Stomach (tissue), 9 donors: ENCODE data around the gene PPM1J. TPM values are rescaled to one million over a fixed set of nuclear protein-coding genes. Genes with fewer than 3 reads are reported as not detected.

Experiments
- DNase-seq, 2 donors: peaks; one replicate each; pipeline versions ENCODE4 v3.0.0 to v3.0.0-alpha.2; 2013 to 2019
- H3K27ac ChIP-seq, 5 donors: fragments of 200-600 bp in 4 of 5; sonication (generic) in 4 of 5; one replicate each; pipeline ENCODE4 v1.5.1; 2013 to 2019; ENCODE audit warnings: mild to moderate bottlenecking in 1 of 5, moderate library complexity in 1 of 5
- H3K27me3 ChIP-seq, 3 donors: fragments of 200-600 bp; sonication (generic); one replicate each; pipeline ENCODE4 v1.5.1; 2017 to 2019; ENCODE audit warnings: mixed run types in 1 of 3
- H3K36me3 ChIP-seq, 4 donors: fragments of 200-600 bp; sonication (generic); 1 replicate in 3 of 4; 2 replicates in 1 of 4; pipeline ENCODE4 v1.5.1; 2016 to 2019
- H3K4me1 ChIP-seq, 4 donors: fragments of 200-600 bp; sonication (generic); one replicate each; pipeline ENCODE4 v1.5.1; 2016 to 2019
- H3K4me3 ChIP-seq, 4 donors: fragments of 200-600 bp; sonication (generic) in 3 of 4; one replicate each; pipeline ENCODE4 v1.5.1; 2016 to 2019; ENCODE audit warnings: mild to moderate bottlenecking in 1 of 4
- H3K9me3 ChIP-seq, 4 donors: fragments of 200-600 bp; sonication (generic); one replicate each; pipeline ENCODE4 v1.5.1; 2016 to 2019
- EP300 ChIP-seq: sonication (generic); formaldehyde crosslinking; IDR thresholded peaks from one replicate; pipeline ENCODE4 v1.6.1; 2017; ENCODE audit warnings: antibody characterized with exemption
- POLR2A ChIP-seq, 4 donors: fragments of 450-650 bp; IDR thresholded peaks; one replicate each; pipeline ENCODE4 v1.6.1; 2016; ENCODE audit warnings: antibody characterized with exemption in 4 of 4, control low read depth in 2 of 4, mild to moderate bottlenecking in 1 of 4, moderate library complexity in 1 of 4
- POLR2AphosphoS5 ChIP-seq, 3 donors: sonication (generic); formaldehyde crosslinking; IDR thresholded peaks; one replicate each; pipeline ENCODE4 v1.6.1; 2016; ENCODE audit warnings: antibody characterized with exemption in 3 of 3
- WGBS, 5 donors: extraction: QIAGEN DNeasy Blood & Tissue Kit in 3 of 5; methylation state at CpG; one replicate each; pipeline versions ENCODE4 v1.1.5 to v1.1.7; 2013 to 2018; 5-methylcytosine and 5-hydroxymethylcytosine counted together
- intact Hi-C: fragments of 100-400 bp; cut with DNase I; formaldehyde crosslinking; loops from one replicate; pipeline ENCODE4 v1.15.1; 2023; ENCODE audit warnings: low total_unique reads
- polyA plus RNA-seq, 3 donors: library from polyadenylated mRNA; stranded (reverse); fragments of 200-250 nt; gene quantifications; one replicate each; pipeline ENCODE4 v1.2.3, GENCODE V29; 2013
- total RNA-seq, 5 donors: library from RNA; depleted of rRNA; stranded (reverse); fragments of >200 nt; gene quantifications; one replicate each; pipeline versions ENCODE4 v1.1.0 to v1.2.3, GENCODE V29; 2014 to 2016
- TF ChIP-seq, protein P1 (sequence below), 7 experiments: fragments of 450-650 bp in 4 of 7; fragments of 200-600 bp in 3 of 7; sonication (generic) in 3 of 7; IDR thresholded peaks; one replicate each; pipeline ENCODE4 v1.5.1; 2016 to 2019; ENCODE audit warnings: antibody characterized with exemption in 7 of 7, control low read depth in 2 of 7, mild to moderate bottlenecking in 1 of 7
- donor health status: healthy with polysubstance abuse.
- donor health status: Bipolar disorder and iron deficiency.
- donor health status: healthy.

PPM1J gene
- total and polyA plus RNA-seq, 8 donors = 0.50 to 4.0 (median 1.1) TPM; not detected in 4

DNA sequence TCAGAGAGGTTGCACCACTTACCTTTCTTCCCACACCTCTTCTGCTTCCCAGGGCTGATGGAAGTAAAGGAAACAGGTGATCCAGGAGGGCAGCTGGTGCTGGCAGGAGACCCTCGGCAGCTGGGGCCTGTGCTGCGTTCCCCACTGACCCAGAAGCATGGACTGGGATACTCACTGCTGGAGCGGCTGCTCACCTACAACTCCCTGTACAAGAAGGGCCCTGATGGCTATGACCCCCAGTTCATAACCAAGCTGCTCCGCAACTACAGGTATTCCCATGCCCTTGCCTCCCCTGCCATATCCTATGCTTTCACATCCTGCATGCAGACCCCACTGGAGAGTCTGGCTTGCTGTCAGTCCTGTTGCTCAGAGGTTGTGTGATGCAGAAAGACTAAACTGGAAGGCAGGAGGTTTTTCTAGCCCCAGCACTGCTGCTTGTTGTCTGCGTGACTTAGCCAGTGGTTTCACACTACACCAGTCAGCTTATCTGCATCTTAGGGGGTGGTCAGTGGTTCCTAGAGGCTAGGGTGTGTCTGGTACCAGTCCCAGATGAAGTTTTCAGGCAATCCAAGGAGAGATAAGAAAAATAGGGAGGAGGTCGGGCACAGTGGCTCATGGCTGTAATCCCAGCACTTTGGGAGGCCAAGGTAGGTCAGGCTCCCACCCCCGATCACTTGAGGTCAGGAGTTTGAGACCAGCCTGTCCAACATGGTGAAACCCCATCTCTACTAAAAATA is 18.4 kb downstream of the PPM1J start:
- intact Hi-C loops = no loop called here

DNA sequence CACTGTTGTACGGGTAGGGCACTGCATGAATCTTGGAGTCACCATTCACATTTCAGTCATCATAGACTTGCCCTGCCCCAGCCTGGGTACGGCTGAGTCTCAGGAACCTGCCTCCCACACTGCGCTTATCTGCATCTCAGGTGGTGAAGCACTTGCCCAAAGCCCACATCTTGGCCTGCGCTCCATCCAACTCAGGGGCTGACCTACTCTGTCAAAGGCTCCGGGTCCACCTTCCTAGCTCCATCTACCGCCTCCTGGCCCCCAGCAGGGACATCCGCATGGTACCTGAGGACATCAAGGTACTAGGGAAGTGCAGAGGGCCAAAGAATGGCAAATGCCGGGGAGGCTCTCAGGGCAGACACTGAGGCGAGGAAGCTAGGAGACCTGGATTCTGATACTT is 19.9 kb downstream of the PPM1J start:
- TF ChIP-seq POLR2AphosphoS5 (IDR thresholded peaks at IDR 0.05) = no peak
- TF ChIP-seq EP300 = no peak
- TF ChIP-seq, protein P1, sequence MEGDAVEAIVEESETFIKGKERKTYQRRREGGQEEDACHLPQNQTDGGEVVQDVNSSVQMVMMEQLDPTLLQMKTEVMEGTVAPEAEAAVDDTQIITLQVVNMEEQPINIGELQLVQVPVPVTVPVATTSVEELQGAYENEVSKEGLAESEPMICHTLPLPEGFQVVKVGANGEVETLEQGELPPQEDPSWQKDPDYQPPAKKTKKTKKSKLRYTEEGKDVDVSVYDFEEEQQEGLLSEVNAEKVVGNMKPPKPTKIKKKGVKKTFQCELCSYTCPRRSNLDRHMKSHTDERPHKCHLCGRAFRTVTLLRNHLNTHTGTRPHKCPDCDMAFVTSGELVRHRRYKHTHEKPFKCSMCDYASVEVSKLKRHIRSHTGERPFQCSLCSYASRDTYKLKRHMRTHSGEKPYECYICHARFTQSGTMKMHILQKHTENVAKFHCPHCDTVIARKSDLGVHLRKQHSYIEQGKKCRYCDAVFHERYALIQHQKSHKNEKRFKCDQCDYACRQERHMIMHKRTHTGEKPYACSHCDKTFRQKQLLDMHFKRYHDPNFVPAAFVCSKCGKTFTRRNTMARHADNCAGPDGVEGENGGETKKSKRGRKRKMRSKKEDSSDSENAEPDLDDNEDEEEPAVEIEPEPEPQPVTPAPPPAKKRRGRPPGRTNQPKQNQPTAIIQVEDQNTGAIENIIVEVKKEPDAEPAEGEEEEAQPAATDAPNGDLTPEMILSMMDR (IDR thresholded peaks at IDR 0.05) = no peak
- TF ChIP-seq POLR2A (IDR thresholded peaks at IDR 0.05) = no peak
- no peak overlapping the region for H3K27ac ChIP-seq
- no peak for DNase-seq
- no peaks in the 10 kb centered on the region for H3K9me3 ChIP-seq
- no peaks in the 10 kb centered on the region for H3K27me3 ChIP-seq
- no peak overlapping the region for H3K4me3 ChIP-seq
- H3K4me1 ChIP-seq = peaks cover 21 to 28% (median 22%) of the 10 kb centered on the region in 4 donors
- H3K36me3 ChIP-seq = peaks cover 47 to 99% (median 96%) of the 10 kb centered on the region in 4 donors
- intact Hi-C loops = no loop called here
- WGBS, 5 donors = 87 to 97% (median 96%) methylated on average over 8 to 9 of the region's 9 CpGs

More for the DNA sequence above, 18.4 kb downstream of the PPM1J start:
- H3K36me3 ChIP-seq = peaks cover 39 to 92% (median 86%) of the 10 kb centered on the region in 4 donors
- 75 to 90% (median 81%) methylated on average over 7 of the region's 7 CpGs for WGBS, 5 donors
- peaks cover 36 to 43% (median 37%) of the 10 kb centered on the region in 4 donors for H3K4me1 ChIP-seq
- no peaks in the 10 kb centered on the region for H3K9me3 ChIP-seq
- H3K27me3 ChIP-seq = no peaks in the 10 kb centered on the region
- no peak for DNase-seq
- TF ChIP-seq POLR2A (IDR thresholded peaks at IDR 0.05) = no peak
- TF ChIP-seq EP300 = no peak
- TF ChIP-seq, protein P1 (IDR thresholded peaks at IDR 0.05) = no peak
- no peak for TF ChIP-seq POLR2AphosphoS5 (IDR thresholded peaks at IDR 0.05)
- no peak overlapping the region for H3K4me3 ChIP-seq
- H3K27ac ChIP-seq = no peak overlapping the region

DNA sequence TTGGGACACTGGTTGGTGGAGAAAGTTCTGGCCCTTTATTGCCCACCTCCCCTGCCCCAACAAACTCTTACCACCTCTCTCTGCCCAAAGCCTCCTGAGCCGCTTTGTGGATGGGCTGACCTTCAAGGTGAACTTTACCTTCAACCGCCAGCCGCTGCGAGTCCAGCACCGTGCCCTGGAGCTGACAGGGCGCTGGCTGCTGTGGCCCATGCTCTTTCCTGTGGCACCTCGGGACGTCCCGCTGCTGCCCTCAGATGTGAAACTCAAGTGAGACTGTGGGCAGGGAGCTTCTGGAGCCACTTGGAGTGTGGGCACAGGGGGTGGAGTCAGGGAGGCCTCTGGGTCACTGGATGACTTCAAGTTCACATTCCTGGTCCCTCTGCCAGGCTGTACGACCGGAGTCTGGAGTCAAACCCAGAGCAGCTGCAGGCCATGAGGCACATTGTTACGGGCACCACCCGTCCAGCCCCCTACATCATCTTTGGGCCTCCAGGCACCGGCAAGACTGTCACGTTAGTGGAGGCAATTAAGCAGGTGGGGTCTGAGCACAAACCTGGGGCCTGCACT is 20.7 kb downstream of the PPM1J start:
- Histone ChIP-seq H3K36me3 (peaks cover 54 to 100% (median 98%) of the 10 kb centered on the region in 4 donors), H3K27me3 (no peaks in the 10 kb centered on the region), H3K4me1 (peaks cover 13 to 20% (median 14%) of the 10 kb centered on the region in 4 donors), H3K4me3 (no peak overlapping the region), H3K9me3 (no peaks in the 10 kb centered on the region), H3K27ac (no peak overlapping the region)
- intact Hi-C loops = no loop called here
- TF ChIP-seq EP300 = no peak
- no peak for TF ChIP-seq POLR2A (IDR thresholded peaks at IDR 0.05)
- TF ChIP-seq, protein P1 (IDR thresholded peaks at IDR 0.05) = no peak
- TF ChIP-seq POLR2AphosphoS5 (IDR thresholded peaks at IDR 0.05) = no peak
- no peak for DNase-seq
- WGBS, 5 donors = 84 to 94% (median 89%) methylated on average over 11 to 15 of the region's 15 CpGs

DNA sequence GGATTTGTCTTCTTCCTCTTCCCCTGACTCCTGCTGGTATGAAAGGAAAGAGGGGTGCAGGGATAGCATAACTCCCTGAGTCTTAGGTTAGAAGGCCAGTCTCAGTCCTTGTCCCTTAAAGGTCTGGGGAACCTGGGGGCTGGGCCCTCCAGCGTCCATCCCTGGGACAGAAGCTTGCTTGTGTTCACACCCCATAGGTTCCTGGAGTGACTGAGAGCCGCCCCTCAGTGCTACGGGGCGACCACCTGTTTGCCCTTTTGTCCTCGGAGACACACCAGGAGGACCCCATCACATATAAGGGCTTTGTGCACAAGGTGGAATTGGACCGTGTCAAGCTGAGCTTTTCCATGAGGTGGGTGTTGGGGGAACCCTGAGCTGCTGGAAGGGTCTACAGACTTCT is 21.3 kb downstream of the PPM1J start:
- TF ChIP-seq, protein P1 (IDR thresholded peaks at IDR 0.05) = no peak
- TF ChIP-seq POLR2AphosphoS5 (IDR thresholded peaks at IDR 0.05) = no peak
- TF ChIP-seq EP300 = no peak
- no peak for TF ChIP-seq POLR2A (IDR thresholded peaks at IDR 0.05)
- H3K27me3 ChIP-seq = no peaks in the 10 kb centered on the region
- intact Hi-C loops = no loop called here
- H3K9me3 ChIP-seq = no peaks in the 10 kb centered on the region
- no peak overlapping the region for H3K27ac ChIP-seq
- peaks cover 54 to 100% (median 100%) of the 10 kb centered on the region in 4 donors for H3K36me3 ChIP-seq
- WGBS, 5 donors = 80 to 93% (median 91%) methylated on average over 1 to 6 of the region's 6 CpGs
- no peak overlapping the region for H3K4me3 ChIP-seq
- no peak for DNase-seq
- H3K4me1 ChIP-seq = peaks cover 7 to 13% (median 8%) of the 10 kb centered on the region in 4 donors
